IPS-20b (cell line): ENCODE measurements around the gene AHNAK.
"Not testable (repeated sequence)": the region's sequence is repeated elsewhere in the genome, so short reads cannot be mapped to it uniquely, and the experiment has no call there.

ENCODE experiments used
- H3K27ac ChIP-seq: one replicate; pipeline ENCODE4 v1.5.1; 2013; ENCODE audit warnings: low read length
- H3K27me3 ChIP-seq: 2 replicates; pipeline ENCODE4 v1.6.1; 2013; ENCODE audit warnings: mild to moderate bottlenecking, low read length, inconsistent platforms; ENCODE audit not compliant: insufficient read depth
- H3K36me3 ChIP-seq: 2 replicates; pipeline ENCODE4 v1.6.1; 2013; ENCODE audit warnings: low read depth, mild to moderate bottlenecking, inconsistent platforms, low read length, moderate library complexity; ENCODE audit not compliant: insufficient read depth
- H3K4me1 ChIP-seq: 2 replicates; pipeline ENCODE4 v1.6.1; 2013; ENCODE audit warnings: mild to moderate bottlenecking, control low read depth, inconsistent platforms, low read length, moderate library complexity; ENCODE audit not compliant: insufficient read depth
- H3K4me3 ChIP-seq: 2 replicates; pipeline ENCODE4 v1.5.1; 2013; ENCODE audit warnings: mild to moderate bottlenecking, low read length, inconsistent platforms
- H3K9ac ChIP-seq: 2 replicates; pipeline ENCODE4 v1.6.1; 2013; ENCODE audit warnings: low read depth, mild to moderate bottlenecking, inconsistent platforms, low read length, moderate library complexity
- H3K9me3 ChIP-seq: 2 replicates; pipeline ENCODE4 v1.6.1; 2013; ENCODE audit warnings: mild to moderate bottlenecking, low read depth, low read length, inconsistent platforms; ENCODE audit not compliant: insufficient read depth

Gene AHNAK

GRCh38 chr11:62571493-62571892 lies 24.9 kb upstream of the AHNAK start:
- Histone ChIP-seq H3K36me3 (peaks cover 71% of the 10 kb centered on the region), H3K4me1 (peaks cover 15% of the 10 kb centered on the region; the same call in 1 of the 2 replicates), H3K9ac (peak overlapping the region; percentile 99; the same call in 1 of the 2 replicates), H3K4me3 (peak overlapping the region; percentile 99)
- not testable (repeated sequence) for H3K9me3 ChIP-seq, H3K27ac ChIP-seq, H3K27me3 ChIP-seq

GRCh38 chr11:62570903-62571302 lies 24.3 kb upstream of the AHNAK start:
- H3K9ac ChIP-seq, H3K27ac ChIP-seq, H3K27me3 ChIP-seq, H3K9me3 ChIP-seq: not testable (repeated sequence)
- Histone ChIP-seq H3K36me3 (peaks cover 71% of the 10 kb centered on the region), H3K4me1 (peaks cover 15% of the 10 kb centered on the region; the same call in 1 of the 2 replicates), H3K4me3 (peak overlapping the region; percentile 99; the same call in 1 of the 2 replicates)

GRCh38 chr11:62569611-62570010 lies 23.0 kb upstream of the AHNAK start:
- peaks cover 80% of the 10 kb centered on the region for H3K36me3 ChIP-seq
- H3K27ac ChIP-seq: no peak overlapping the region
- H3K9ac ChIP-seq: no peak overlapping the region
- no peak overlapping the region for H3K4me3 ChIP-seq
- H3K4me1 ChIP-seq: peaks cover 11% of the 10 kb centered on the region; the same call in 1 of the 2 replicates
- no peaks in the 10 kb centered on the region for H3K9me3 ChIP-seq
- no peaks in the 10 kb centered on the region for H3K27me3 ChIP-seq

GRCh38 chr11:62567018-62567633 lies 20.5 kb upstream of the AHNAK start:
- H3K27me3 ChIP-seq: no peaks in the 10 kb centered on the region
- no peaks in the 10 kb centered on the region for H3K9me3 ChIP-seq
- peaks cover 93% of the 10 kb centered on the region for H3K36me3 ChIP-seq
- no peak overlapping the region for H3K4me3 ChIP-seq
- peaks cover 12% of the 10 kb centered on the region; the same call in 1 of the 2 replicates for H3K4me1 ChIP-seq
- no peak overlapping the region for H3K27ac ChIP-seq
- H3K9ac ChIP-seq: no peak overlapping the region

GRCh38 chr11:62566247-62566646 lies 19.6 kb upstream of the AHNAK start:
- Histone ChIP-seq H3K27ac (no peak overlapping the region), H3K4me1 (peaks cover 11% of the 10 kb centered on the region; the same call in 1 of the 2 replicates), H3K9me3 (no peaks in the 10 kb centered on the region), H3K4me3 (no peak overlapping the region), H3K9ac (no peak overlapping the region), H3K27me3 (no peaks in the 10 kb centered on the region), H3K36me3 (peaks cover 87% of the 10 kb centered on the region)

GRCh38 chr11:62565100-62565802 lies 18.6 kb upstream of the AHNAK start:
- Histone ChIP-seq H3K4me3 (no peak overlapping the region), H3K9me3 (no peaks in the 10 kb centered on the region), H3K27me3 (no peaks in the 10 kb centered on the region), H3K27ac (no peak overlapping the region), H3K9ac (no peak overlapping the region), H3K4me1 (peaks cover 19% of the 10 kb centered on the region), H3K36me3 (peaks cover 87% of the 10 kb centered on the region)

GRCh38 chr11:62561677-62562230 lies 15.1 kb upstream of the AHNAK start:
- not testable (repeated sequence) for H3K9me3 ChIP-seq, H3K27me3 ChIP-seq, H3K27ac ChIP-seq, H3K9ac ChIP-seq
- Histone ChIP-seq H3K4me3 (peak overlapping the region; percentile 36; the same call in 1 of the 2 replicates), H3K36me3 (peaks cover 89% of the 10 kb centered on the region), H3K4me1 (peaks cover 34% of the 10 kb centered on the region)

GRCh38 chr11:62560566-62561103 lies 14.0 kb upstream of the AHNAK start:
- H3K9ac ChIP-seq: peak overlapping the region; percentile 56; the same call in 1 of the 2 replicates
- H3K27me3 ChIP-seq: no peaks in the 10 kb centered on the region
- H3K9me3 ChIP-seq: no peaks in the 10 kb centered on the region
- peaks cover 44% of the 10 kb centered on the region for H3K4me1 ChIP-seq
- H3K36me3 ChIP-seq: peaks cover 79% of the 10 kb centered on the region
- H3K4me3 ChIP-seq: peak overlapping the region; percentile 40
- H3K27ac ChIP-seq: peak overlapping the region; percentile 36

- H3K9me3 ChIP-seq, H3K27me3 ChIP-seq, H3K27ac ChIP-seq, H3K4me3 ChIP-seq, H3K9ac ChIP-seq: not testable (repeated sequence)
- Histone ChIP-seq H3K4me1 (peaks cover 44% of the 10 kb centered on the region), H3K36me3 (peaks cover 70% of the 10 kb centered on the region)
Measured at GRCh38 chr11:62559626-62560025, 13.0 kb upstream of the AHNAK start.

- Histone ChIP-seq H3K36me3 (peaks cover 70% of the 10 kb centered on the region), H3K27me3 (no peaks in the 10 kb centered on the region), H3K4me3 (no peak overlapping the region), H3K27ac (no peak overlapping the region), H3K4me1 (peaks cover 48% of the 10 kb centered on the region), H3K9me3 (no peaks in the 10 kb centered on the region), H3K9ac (no peak overlapping the region)
Measured at GRCh38 chr11:62559204-62559603, 12.6 kb upstream of the AHNAK start.

- Histone ChIP-seq H3K9me3 (no peaks in the 10 kb centered on the region), H3K27me3 (no peaks in the 10 kb centered on the region), H3K4me1 (peaks cover 50% of the 10 kb centered on the region), H3K4me3 (no peak overlapping the region), H3K27ac (no peak overlapping the region), H3K9ac (no peak overlapping the region), H3K36me3 (peaks cover 65% of the 10 kb centered on the region)
Measured at GRCh38 chr11:62558669-62559068, 12.1 kb upstream of the AHNAK start.
